Epithelial cell of esophagus (primary cell): ENCODE data around the gene MYOF.

Source experiments
- DNase-seq: peaks from one replicate; pipeline ENCODE4 v3.0.0; 2010; ENCODE audit warnings: low read depth
- H3K4me3 ChIP-seq: 2 replicates; pipeline ENCODE4 v1.5.1; 2011; ENCODE audit warnings: mild to moderate bottlenecking, low read length, control low read depth
- CTCF ChIP-seq: IDR thresholded peaks from 2 replicates; pipeline ENCODE4 v1.5.1; 2011; ENCODE audit warnings: low read depth, mild to moderate bottlenecking, low read length, control low read depth, inconsistent platforms; ENCODE audit not compliant: insufficient read depth; ENCODE audit errors: missing control alignments

The MYOF gene

GRCh38 chr10:93482145-93482834 lies at the start of gene MYOF:
Gene MYOF, minus strand, starts transcription at chr10:93482334. Its CDS starts 140 bp downstream, at chr10:93482194.
- peak; percentile 74 for TF ChIP-seq CTCF
- peak within 1 kb of the TSS; percentile 84 for H3K4me3 ChIP-seq
- DNase-seq = peak; percentile 91

GRCh38 chr10:93518531-93518930 lies 36.4 kb upstream of the MYOF start:
- no peak for TF ChIP-seq CTCF
- no peak for DNase-seq
- no peak overlapping the region for H3K4me3 ChIP-seq

GRCh38 chr10:93516006-93516380 lies 33.9 kb upstream of the MYOF start:
- H3K4me3 ChIP-seq = no peak overlapping the region
- no peak for TF ChIP-seq CTCF
- no peak for DNase-seq

GRCh38 chr10:93515071-93516005 lies 33.2 kb upstream of the MYOF start:
- no peak overlapping the region for H3K4me3 ChIP-seq
- no peak for TF ChIP-seq CTCF
- DNase-seq = no peak

- TF ChIP-seq CTCF = no peak
- DNase-seq = no peak
Measured at GRCh38 chr10:93514521-93514920, 32.4 kb upstream of the MYOF start.

GRCh38 chr10:93513091-93513490 lies 31.0 kb upstream of the MYOF start:
- DNase-seq = no peak
- no peak for TF ChIP-seq CTCF
- H3K4me3 ChIP-seq = no peak overlapping the region

More at GRCh38 chr10:93514521-93514920, 32.4 kb upstream of the MYOF start:
- H3K4me3 ChIP-seq = no peak overlapping the region
